Uterus (tissue), 2 donors: Measurements from ENCODE around the gene MIAT.

Experiments used
- POLR2A ChIP-seq, 2 donors: fragments of 450-650 bp; IDR thresholded peaks; one replicate each; pipeline ENCODE4 v1.6.1; 2016; ENCODE audit warnings: antibody characterized with exemption in 2 of 2, mild to moderate bottlenecking in 1 of 2, moderate library complexity in 1 of 2
- TF ChIP-seq, protein P1 (sequence below), 4 experiments: fragments of 200-600 bp in 2 of 4; fragments of 450-650 bp in 2 of 4; sonication (generic) in 2 of 4; IDR thresholded peaks; one replicate each; pipeline ENCODE4 v1.5.1; 2016 to 2019; ENCODE audit warnings: antibody characterized with exemption in 4 of 4, mild to moderate bottlenecking in 2 of 4, moderate library complexity in 1 of 4

DNA sequence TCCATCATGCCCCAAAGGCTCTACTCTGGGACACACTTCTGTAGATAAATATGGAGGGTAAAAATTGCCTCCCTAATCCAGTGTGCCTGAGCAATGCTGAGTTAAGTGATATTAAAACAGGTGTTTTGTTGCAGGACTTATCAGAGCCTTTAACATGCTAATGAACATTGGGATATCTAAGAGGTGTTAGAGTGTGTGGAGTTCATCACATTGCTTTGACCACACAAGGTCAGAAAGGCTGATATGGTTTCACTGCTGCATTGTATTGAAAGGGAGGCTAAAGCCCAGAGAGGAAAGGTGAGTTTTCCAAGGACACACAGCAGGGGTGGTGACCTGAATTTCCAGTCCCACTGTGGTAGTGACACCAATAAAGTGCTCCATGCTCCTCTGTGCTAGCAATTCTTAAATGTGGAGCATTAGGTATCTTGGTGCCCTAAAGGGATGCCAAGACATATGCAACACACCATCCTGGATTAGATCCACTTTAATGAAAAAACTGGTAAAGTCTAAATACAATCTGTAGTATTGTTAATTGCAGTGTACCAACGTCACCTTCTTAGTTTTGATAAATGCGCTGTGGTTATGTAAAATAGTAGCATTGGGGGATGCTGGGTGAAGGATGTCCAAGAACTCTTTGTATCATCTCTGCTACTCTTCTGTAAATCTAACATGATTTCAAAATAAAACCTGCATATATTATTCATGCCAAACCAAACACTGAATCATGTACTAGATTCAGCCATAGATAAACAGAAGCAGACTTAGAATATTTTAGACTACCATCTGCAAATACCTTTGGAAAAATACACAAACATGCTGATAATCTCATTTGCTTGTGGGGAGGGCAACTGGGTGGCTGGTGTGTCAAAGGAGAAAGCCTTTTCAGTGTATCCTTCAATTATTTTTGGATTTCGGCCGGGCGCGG, 45.8 kb downstream of the MIAT start:
- TF ChIP-seq POLR2A (IDR thresholded peaks at IDR 0.05): no peak
- TF ChIP-seq, protein P1, sequence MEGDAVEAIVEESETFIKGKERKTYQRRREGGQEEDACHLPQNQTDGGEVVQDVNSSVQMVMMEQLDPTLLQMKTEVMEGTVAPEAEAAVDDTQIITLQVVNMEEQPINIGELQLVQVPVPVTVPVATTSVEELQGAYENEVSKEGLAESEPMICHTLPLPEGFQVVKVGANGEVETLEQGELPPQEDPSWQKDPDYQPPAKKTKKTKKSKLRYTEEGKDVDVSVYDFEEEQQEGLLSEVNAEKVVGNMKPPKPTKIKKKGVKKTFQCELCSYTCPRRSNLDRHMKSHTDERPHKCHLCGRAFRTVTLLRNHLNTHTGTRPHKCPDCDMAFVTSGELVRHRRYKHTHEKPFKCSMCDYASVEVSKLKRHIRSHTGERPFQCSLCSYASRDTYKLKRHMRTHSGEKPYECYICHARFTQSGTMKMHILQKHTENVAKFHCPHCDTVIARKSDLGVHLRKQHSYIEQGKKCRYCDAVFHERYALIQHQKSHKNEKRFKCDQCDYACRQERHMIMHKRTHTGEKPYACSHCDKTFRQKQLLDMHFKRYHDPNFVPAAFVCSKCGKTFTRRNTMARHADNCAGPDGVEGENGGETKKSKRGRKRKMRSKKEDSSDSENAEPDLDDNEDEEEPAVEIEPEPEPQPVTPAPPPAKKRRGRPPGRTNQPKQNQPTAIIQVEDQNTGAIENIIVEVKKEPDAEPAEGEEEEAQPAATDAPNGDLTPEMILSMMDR (IDR thresholded peaks at IDR 0.05): no peak
